Right atrium auricular region (tissue), 2 donors: ENCODE data around the gene CNTN4. TPM values are rescaled to one million over a fixed set of nuclear protein-coding genes. Genes with fewer than 3 reads are reported as not detected.
"Not testable (repeated sequence)": the region's sequence is repeated elsewhere in the genome, so short reads cannot be mapped to it uniquely, and the experiment has no call there.

Experiments used
- DNase-seq: peaks from one replicate; pipeline ENCODE4 v3.0.0-alpha.2; 2019; ENCODE audit warnings: low spot score
- H3K27ac ChIP-seq, 2 donors: fragments of 200-600 bp; sonication (generic); 1 replicate in 1 of 2; 2 replicates in 1 of 2; pipeline ENCODE4 v1.5.1; 2016 to 2019
- H3K27me3 ChIP-seq, 2 donors: fragments of 200-600 bp; sonication (generic); one replicate each; pipeline versions ENCODE4 v1.5.1 to v1.6.0; 2017 to 2019
- H3K36me3 ChIP-seq: fragments of 200-600 bp; sonication (generic); one replicate; pipeline ENCODE4 v1.5.1; 2016
- H3K4me1 ChIP-seq, 2 donors: fragments of 200-600 bp; sonication (generic); one replicate each; pipeline versions ENCODE4 v1.5.1 to v1.6.0; 2017 to 2019
- H3K4me3 ChIP-seq, 2 donors: fragments of 200-600 bp; sonication (generic); 1 replicate in 1 of 2; 2 replicates in 1 of 2; pipeline ENCODE4 v1.5.1; 2017 to 2019; ENCODE audit warnings: mild to moderate bottlenecking in 1 of 2, moderate library complexity in 1 of 2
- H3K9me3 ChIP-seq, 2 donors: fragments of 200-600 bp; sonication (generic); one replicate each; pipeline ENCODE4 v1.5.1; 2019
- CTCF ChIP-seq, 2 donors: fragments of 200-600 bp; sonication (generic); IDR thresholded peaks; one replicate each; pipeline ENCODE4 v1.5.1; 2019; ENCODE audit warnings: antibody characterized with exemption in 2 of 2
- total RNA-seq, 2 donors: library from RNA; depleted of rRNA; stranded (reverse); fragments of >200 nt; gene quantifications; one replicate each; pipeline ENCODE4 v1.1.0, GENCODE V29; 2016

The CNTN4 gene
- total RNA-seq, 2 donors from 2014 or later: 5.3 to 5.7 TPM

GRCh38 chr3:2810723-2811122 is 712.1 kb downstream of the CNTN4 start:
- no peak overlapping the region for H3K4me3 ChIP-seq
- no peaks in the 10 kb centered on the region for H3K27me3 ChIP-seq
- H3K36me3 ChIP-seq: no peaks in the 10 kb centered on the region
- TF ChIP-seq CTCF (IDR thresholded peaks at IDR 0.05): no peak
- H3K9me3 ChIP-seq: no peaks in the 10 kb centered on the region
- DNase-seq: no peak
- H3K27ac ChIP-seq: no peak overlapping the region
- no peaks in the 10 kb centered on the region for H3K4me1 ChIP-seq

- no peak for TF ChIP-seq CTCF (IDR thresholded peaks at IDR 0.05)
- H3K27ac ChIP-seq: no peak overlapping the region
- H3K36me3 ChIP-seq: no peaks in the 10 kb centered on the region
- H3K4me1 ChIP-seq: no peaks in the 10 kb centered on the region
- no peaks in the 10 kb centered on the region for H3K9me3 ChIP-seq
- no peak for DNase-seq
- H3K27me3 ChIP-seq: no peaks in the 10 kb centered on the region
- H3K4me3 ChIP-seq: no peak overlapping the region
These were observed 720.9 kb downstream of the CNTN4 start for GRCh38 chr3:2819571-2819970.

GRCh38 chr3:2820982-2821381 is 722.3 kb downstream of the CNTN4 start:
- H3K4me1 ChIP-seq, DNase-seq, H3K27ac ChIP-seq, H3K36me3 ChIP-seq, H3K9me3 ChIP-seq, H3K27me3 ChIP-seq, H3K4me3 ChIP-seq: not testable (repeated sequence)

- no peak overlapping the region for H3K27ac ChIP-seq
- H3K9me3 ChIP-seq: no peaks in the 10 kb centered on the region
- TF ChIP-seq CTCF (IDR thresholded peaks at IDR 0.05): no peak
- DNase-seq: no peak
- H3K4me3 ChIP-seq: no peak overlapping the region
- H3K4me1 ChIP-seq: no peaks in the 10 kb centered on the region
- H3K36me3 ChIP-seq: no peaks in the 10 kb centered on the region
- H3K27me3 ChIP-seq: no peaks in the 10 kb centered on the region
These were observed 723.9 kb downstream of the CNTN4 start for GRCh38 chr3:2822611-2823010.

- Histone ChIP-seq H3K4me3 (no peak overlapping the region), H3K36me3 (no peaks in the 10 kb centered on the region), H3K4me1 (no peaks in the 10 kb centered on the region), H3K27me3 (no peaks in the 10 kb centered on the region), H3K27ac (no peak overlapping the region), H3K9me3 (no peaks in the 10 kb centered on the region)
- no peak for DNase-seq
- TF ChIP-seq CTCF (IDR thresholded peaks at IDR 0.05): no peak
These were observed 724.4 kb downstream of the CNTN4 start for GRCh38 chr3:2823031-2823430.

GRCh38 chr3:2823437-2824211 is 725.0 kb downstream of the CNTN4 start:
- no peak overlapping the region for H3K4me3 ChIP-seq
- TF ChIP-seq CTCF (IDR thresholded peaks at IDR 0.05): no peak
- no peak overlapping the region for H3K27ac ChIP-seq
- no peaks in the 10 kb centered on the region for H3K4me1 ChIP-seq
- H3K9me3 ChIP-seq: no peaks in the 10 kb centered on the region
- no peaks in the 10 kb centered on the region for H3K27me3 ChIP-seq
- H3K36me3 ChIP-seq: no peaks in the 10 kb centered on the region
- DNase-seq: no peak
